KMS-11 (cell line): ENCODE results near the gene CNGB1.

ENCODE experiments used
- H2AFZ ChIP-seq: fragments of 200-600 bp; sonication (generic); 2 replicates; pipeline ENCODE4 v1.6.1; 2016; ENCODE audit warnings: antibody characterized with exemption, mixed run types, low read depth
- H3K27ac ChIP-seq: fragments of 200-600 bp; sonication (generic); 2 replicates; pipeline ENCODE4 v1.6.1; 2016; ENCODE audit warnings: mild to moderate bottlenecking, mixed run types
- H3K27me3 ChIP-seq: fragments of 200-600 bp; sonication (generic); 2 replicates; pipeline ENCODE4 v1.6.1; 2017; ENCODE audit warnings: mild to moderate bottlenecking, low read depth, mixed run types, moderate library complexity; ENCODE audit not compliant: insufficient read depth
- H3K36me3 ChIP-seq: fragments of 200-600 bp; sonication (generic); 2 replicates; pipeline ENCODE4 v1.6.1; 2017; ENCODE audit warnings: mild to moderate bottlenecking, mixed run types; ENCODE audit not compliant: insufficient read depth
- H3K4me1 ChIP-seq: fragments of 200-600 bp; sonication (generic); 2 replicates; pipeline ENCODE4 v1.6.1; 2016; ENCODE audit warnings: mild to moderate bottlenecking, low read depth, mixed run types; ENCODE audit not compliant: poor library complexity, severe bottlenecking
- H3K4me2 ChIP-seq: fragments of 200-600 bp; sonication (generic); 2 replicates; pipeline ENCODE4 v1.7.0; 2016; ENCODE audit warnings: mild to moderate bottlenecking, mixed run types
- H3K4me3 ChIP-seq: fragments of 200-600 bp; sonication (generic); IDR thresholded peaks from 2 replicates; pipeline ENCODE4 v1.6.1; 2017; ENCODE audit warnings: low read depth, low read length, mixed read lengths; ENCODE audit not compliant: insufficient read depth
- H3K79me2 ChIP-seq: fragments of 200-600 bp; sonication (generic); 2 replicates; pipeline ENCODE4 v1.6.1; 2016; ENCODE audit warnings: low read depth, mixed run types; ENCODE audit not compliant: insufficient read depth
- H3K9ac ChIP-seq: fragments of 200-600 bp; sonication (generic); 2 replicates; pipeline ENCODE4 v1.6.1; 2016; ENCODE audit warnings: mild to moderate bottlenecking, mixed run types
- H4K20me1 ChIP-seq: fragments of 200-600 bp; sonication (generic); 2 replicates; pipeline ENCODE4 v1.6.1; 2016; ENCODE audit warnings: mild to moderate bottlenecking, mixed run types; ENCODE audit not compliant: insufficient read depth
- CTCF ChIP-seq: fragments of 200-600 bp; sonication (generic); conservative IDR thresholded peaks from 2 replicates; pipeline ENCODE4 v1.6.1; 2017; ENCODE audit warnings: low read depth, mild to moderate bottlenecking, antibody characterized with exemption, low read length, moderate library complexity, mixed read lengths

Gene CNGB1

GRCh38 chr16:57900796-57901479 lies 70.0 kb downstream of the CNGB1 start:
- TF ChIP-seq CTCF = no peak
- Histone ChIP-seq H3K4me1 (peaks cover 5% of the 10 kb centered on the region), H4K20me1 (no peaks in the 10 kb centered on the region), H2AFZ (no peak overlapping the region), H3K27me3 (no peaks in the 10 kb centered on the region; the same call in 1 of the 2 replicates), H3K79me2 (no peaks in the 10 kb centered on the region), H3K4me3 (no peak overlapping the region), H3K4me2 (no peak overlapping the region), H3K36me3 (no peaks in the 10 kb centered on the region), H3K27ac (no peak overlapping the region), H3K9ac (no peak overlapping the region)

- Histone ChIP-seq H3K4me1 (peaks cover 5% of the 10 kb centered on the region), H3K4me3 (no peak overlapping the region), H3K27me3 (no peaks in the 10 kb centered on the region; the same call in 1 of the 2 replicates), H3K4me2 (no peak overlapping the region; the same call in 1 of the 2 replicates), H3K27ac (no peak overlapping the region), H2AFZ (no peak overlapping the region), H4K20me1 (no peaks in the 10 kb centered on the region), H3K79me2 (no peaks in the 10 kb centered on the region), H3K36me3 (no peaks in the 10 kb centered on the region), H3K9ac (no peak overlapping the region)
- peak; percentile 93 for TF ChIP-seq CTCF
These were observed 70.9 kb downstream of the CNGB1 start for GRCh38 chr16:57899771-57900661.

- Histone ChIP-seq H3K79me2 (no peaks in the 10 kb centered on the region), H2AFZ (no peak overlapping the region), H3K27ac (no peak overlapping the region), H4K20me1 (no peaks in the 10 kb centered on the region), H3K9ac (no peak overlapping the region), H3K27me3 (no peaks in the 10 kb centered on the region; the same call in 1 of the 2 replicates), H3K36me3 (no peaks in the 10 kb centered on the region), H3K4me3 (no peak overlapping the region), H3K4me1 (peaks cover 5% of the 10 kb centered on the region), H3K4me2 (no peak overlapping the region)
- no peak for TF ChIP-seq CTCF
These were observed 72.0 kb downstream of the CNGB1 start for GRCh38 chr16:57898961-57899360.

- Histone ChIP-seq H2AFZ (no peak overlapping the region), H3K27me3 (no peaks in the 10 kb centered on the region; the same call in 1 of the 2 replicates), H3K27ac (no peak overlapping the region), H3K9ac (no peak overlapping the region), H3K36me3 (no peaks in the 10 kb centered on the region), H3K79me2 (no peaks in the 10 kb centered on the region), H3K4me1 (peaks cover 5% of the 10 kb centered on the region), H3K4me2 (no peak overlapping the region), H4K20me1 (no peaks in the 10 kb centered on the region), H3K4me3 (no peak overlapping the region)
- TF ChIP-seq CTCF = no peak
These were observed 72.9 kb downstream of the CNGB1 start for GRCh38 chr16:57897996-57898395.
